GM12873 (cell line): ENCODE data around the gene ANO7.

Experiments used
- CTCF ChIP-seq: IDR thresholded peaks from 2 replicates; pipeline ENCODE4 v1.5.1; 2012; ENCODE audit warnings: low read depth, mild to moderate bottlenecking, moderate library complexity, low read length, control low read depth; ENCODE audit not compliant: insufficient read depth; ENCODE audit errors: missing control alignments

ANO7 gene

GRCh38 chr2:241274127-241274526 is 85.7 kb downstream of the ANO7 start:
- TF ChIP-seq CTCF = peak; percentile 26
